HEK293 (cell line): ENCODE measurements around the gene MTHFD1.
A peak's percentile ranks its signal among the peaks of the same experiment; 100 is the strongest.

ENCODE experiments used
- HOXC10 ChIP-seq: sonication (generic); formaldehyde crosslinking; IDR thresholded peaks from 2 replicates; pipeline ENCODE4 v1.8.1; 2023; ENCODE audit warnings: mild to moderate bottlenecking, missing genetic modification reagents
- REST ChIP-seq: fragments of 450-650 bp; formaldehyde crosslinking; IDR thresholded peaks from 2 replicates; pipeline ENCODE4 v1.5.1; 2016; ENCODE audit warnings: missing biosample characterization, missing genetic modification characterization
- SCRT1 ChIP-seq: fragments of 450-650 bp; formaldehyde crosslinking; IDR thresholded peaks from 2 replicates; pipeline ENCODE4 v1.5.1; 2016; ENCODE audit warnings: missing biosample characterization, missing genetic modification characterization, borderline replicate concordance
- SP2 ChIP-seq: fragments of 450-650 bp; formaldehyde crosslinking; IDR thresholded peaks from 2 replicates; pipeline ENCODE4 v1.5.1; 2016; ENCODE audit warnings: missing biosample characterization, missing genetic modification characterization
- WT1 ChIP-seq: fragments of 450-650 bp; formaldehyde crosslinking; IDR thresholded peaks from 2 replicates; pipeline ENCODE4 v1.5.1; 2016; ENCODE audit warnings: missing biosample characterization, missing genetic modification characterization
- ZBTB1 ChIP-seq: fragments of 450-650 bp; formaldehyde crosslinking; IDR thresholded peaks from 2 replicates; pipeline ENCODE4 v1.5.1; 2016; ENCODE audit warnings: missing biosample characterization, missing genetic modification characterization
- ZBTB10 ChIP-seq: fragments of 450-650 bp; formaldehyde crosslinking; IDR thresholded peaks from 2 replicates; pipeline ENCODE4 v1.5.1; 2016; ENCODE audit warnings: missing biosample characterization, missing genetic modification characterization
- ZNF133 ChIP-seq: fragments of 450-650 bp; formaldehyde crosslinking; IDR thresholded peaks from 2 replicates; pipeline ENCODE4 v1.5.1; 2016; ENCODE audit warnings: missing biosample characterization, missing genetic modification characterization
- ZNF148 ChIP-seq: fragments of 450-650 bp; formaldehyde crosslinking; IDR thresholded peaks from 2 replicates; pipeline ENCODE4 v1.5.0; 2017; ENCODE audit warnings: missing biosample characterization, missing genetic modification characterization, borderline replicate concordance
- ZNF155 ChIP-seq: fragments of 450-650 bp; formaldehyde crosslinking; IDR thresholded peaks from 2 replicates; pipeline ENCODE4 v1.5.1; 2016; ENCODE audit warnings: missing biosample characterization, missing genetic modification characterization
- ZNF266 ChIP-seq: fragments of 450-650 bp; formaldehyde crosslinking; IDR thresholded peaks from 2 replicates; pipeline ENCODE4 v1.5.1; 2016; ENCODE audit warnings: missing biosample characterization, missing genetic modification characterization, low read depth
- ZNF274 ChIP-seq, 2 experiments: fragments of 200-500 bp in 1 of 2; fragments of 450-650 bp in 1 of 2; sonication (Bioruptor generic) in 1 of 2; formaldehyde crosslinking in 1 of 2; IDR thresholded peaks; 2 replicates each; pipeline versions ENCODE4 v1.5.1 to v1.6.1; 2014 to 2016; ENCODE audit warnings: borderline replicate concordance in 1 of 2, inconsistent platforms in 1 of 2, low read length in 1 of 2, missing biosample characterization in 1 of 2, missing genetic modification characterization in 1 of 2
- ZNF324 ChIP-seq: fragments of 450-650 bp; formaldehyde crosslinking; IDR thresholded peaks from 2 replicates; pipeline ENCODE4 v1.5.1; 2016; ENCODE audit warnings: missing biosample characterization, missing genetic modification characterization
- ZNF391 ChIP-seq: fragments of 450-650 bp; formaldehyde crosslinking; IDR thresholded peaks from 2 replicates; pipeline ENCODE4 v1.5.1; 2016; ENCODE audit warnings: low read depth, missing biosample characterization, missing genetic modification characterization, borderline replicate concordance
- ZNF394 ChIP-seq: fragments of 450-650 bp; formaldehyde crosslinking; IDR thresholded peaks from 2 replicates; pipeline ENCODE4 v1.5.1; 2016; ENCODE audit warnings: missing biosample characterization, missing genetic modification characterization, mild to moderate bottlenecking, moderate library complexity, borderline replicate concordance
- ZNF514 ChIP-seq: fragments of 450-650 bp; formaldehyde crosslinking; IDR thresholded peaks from 2 replicates; pipeline ENCODE4 v1.5.1; 2016; ENCODE audit warnings: missing biosample characterization, missing genetic modification characterization
- ZNF600 ChIP-seq: fragments of 450-650 bp; formaldehyde crosslinking; IDR thresholded peaks from 2 replicates; pipeline ENCODE4 v1.5.1; 2016; ENCODE audit warnings: missing biosample characterization, missing genetic modification characterization
- ZNF660 ChIP-seq: fragments of 450-650 bp; IDR thresholded peaks from 2 replicates; pipeline ENCODE4 v1.5.1; 2018; ENCODE audit warnings: missing biosample characterization, mild to moderate bottlenecking, missing genetic modification characterization
- ZNF677 ChIP-seq: fragments of 450-650 bp; IDR thresholded peaks from 2 replicates; pipeline ENCODE4 v1.5.0; 2018; ENCODE audit warnings: missing biosample characterization, mild to moderate bottlenecking, missing genetic modification characterization, moderate library complexity
- ZNF777 ChIP-seq: fragments of 450-650 bp; formaldehyde crosslinking; IDR thresholded peaks from 2 replicates; pipeline ENCODE4 v1.5.1; 2017; ENCODE audit warnings: missing biosample characterization, missing genetic modification characterization, borderline replicate concordance
- ZXDB ChIP-seq: fragments of 450-650 bp; formaldehyde crosslinking; IDR thresholded peaks from 2 replicates; pipeline ENCODE4 v1.5.1; 2016; ENCODE audit warnings: missing biosample characterization, missing genetic modification characterization
- TF ChIP-seq, protein P1 (sequence below): fragments of 450-650 bp; formaldehyde crosslinking; IDR thresholded peaks from 2 replicates; pipeline ENCODE4 v1.5.1; 2016; ENCODE audit warnings: missing biosample characterization, missing genetic modification characterization, low read depth
- TF ChIP-seq, protein P2 (sequence below): fragments of 450-650 bp; formaldehyde crosslinking; IDR thresholded peaks from 2 replicates; pipeline ENCODE4 v1.5.1; 2016; ENCODE audit warnings: missing biosample characterization, missing genetic modification characterization

MTHFD1 gene

GRCh38 chr14:64504897-64505794, 117.0 kb downstream of the MTHFD1 start (continued):
- no peak for TF ChIP-seq ZNF148
- TF ChIP-seq, protein P1, sequence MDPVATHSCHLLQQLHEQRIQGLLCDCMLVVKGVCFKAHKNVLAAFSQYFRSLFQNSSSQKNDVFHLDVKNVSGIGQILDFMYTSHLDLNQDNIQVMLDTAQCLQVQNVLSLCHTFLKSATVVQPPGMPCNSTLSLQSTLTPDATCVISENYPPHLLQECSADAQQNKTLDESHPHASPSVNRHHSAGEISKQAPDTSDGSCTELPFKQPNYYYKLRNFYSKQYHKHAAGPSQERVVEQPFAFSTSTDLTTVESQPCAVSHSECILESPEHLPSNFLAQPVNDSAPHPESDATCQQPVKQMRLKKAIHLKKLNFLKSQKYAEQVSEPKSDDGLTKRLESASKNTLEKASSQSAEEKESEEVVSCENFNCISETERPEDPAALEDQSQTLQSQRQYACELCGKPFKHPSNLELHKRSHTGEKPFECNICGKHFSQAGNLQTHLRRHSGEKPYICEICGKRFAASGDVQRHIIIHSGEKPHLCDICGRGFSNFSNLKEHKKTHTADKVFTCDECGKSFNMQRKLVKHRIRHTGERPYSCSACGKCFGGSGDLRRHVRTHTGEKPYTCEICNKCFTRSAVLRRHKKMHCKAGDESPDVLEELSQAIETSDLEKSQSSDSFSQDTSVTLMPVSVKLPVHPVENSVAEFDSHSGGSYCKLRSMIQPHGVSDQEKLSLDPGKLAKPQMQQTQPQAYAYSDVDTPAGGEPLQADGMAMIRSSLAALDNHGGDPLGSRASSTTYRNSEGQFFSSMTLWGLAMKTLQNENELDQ (tag by site-specific recombination), result no peak
- no peak for TF ChIP-seq HOXC10 (CRISPR knock-in tag)
- no peak for TF ChIP-seq ZNF155 (tag by site-specific recombination)
- no peak for TF ChIP-seq SCRT1
- peak; percentile 71 for TF ChIP-seq SP2 (tag by site-specific recombination)
- TF ChIP-seq ZNF660 (tag by site-specific recombination), result peak; percentile 29; the same call in 1 of the 2 replicates
- no peak for TF ChIP-seq ZNF677 (tag by site-specific recombination)
- no peak for TF ChIP-seq ZNF777 (tag by site-specific recombination)
- TF ChIP-seq ZNF391 (tag by site-specific recombination), result no peak
- peak; percentile 72; the same call in 1 of the 2 replicates for TF ChIP-seq ZNF394 (tag by site-specific recombination)
- TF ChIP-seq, protein P2, sequence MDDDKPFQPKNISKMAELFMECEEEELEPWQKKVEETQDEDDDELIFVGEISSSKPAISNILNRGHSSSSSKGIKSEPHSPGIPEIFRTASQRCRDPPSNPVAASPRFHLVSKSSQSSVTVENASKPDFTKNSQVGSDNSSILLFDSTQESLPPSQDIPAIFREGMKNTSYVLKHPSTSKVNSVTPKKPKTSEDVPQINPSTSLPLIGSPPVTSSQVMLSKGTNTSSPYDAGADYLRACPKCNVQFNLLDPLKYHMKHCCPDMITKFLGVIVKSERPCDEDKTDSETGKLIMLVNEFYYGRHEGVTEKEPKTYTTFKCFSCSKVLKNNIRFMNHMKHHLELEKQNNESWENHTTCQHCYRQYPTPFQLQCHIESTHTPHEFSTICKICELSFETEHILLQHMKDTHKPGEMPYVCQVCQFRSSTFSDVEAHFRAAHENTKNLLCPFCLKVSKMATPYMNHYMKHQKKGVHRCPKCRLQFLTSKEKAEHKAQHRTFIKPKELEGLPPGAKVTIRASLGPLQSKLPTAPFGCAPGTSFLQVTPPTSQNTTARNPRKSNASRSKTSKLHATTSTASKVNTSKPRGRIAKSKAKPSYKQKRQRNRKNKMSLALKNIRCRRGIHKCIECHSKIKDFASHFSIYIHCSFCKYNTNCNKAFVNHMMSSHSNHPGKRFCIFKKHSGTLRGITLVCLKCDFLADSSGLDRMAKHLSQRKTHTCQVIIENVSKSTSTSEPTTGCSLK (tag by site-specific recombination), result no peak
- TF ChIP-seq ZNF274 (IDR thresholded peaks at IDR 0.05; ENCODE audit: low read length), result no peak
- no peak for TF ChIP-seq ZNF274 (tag by site-specific recombination; IDR thresholded peaks at IDR 0.05; ENCODE audit: borderline replicate concordance)
- TF ChIP-seq WT1 (tag by site-specific recombination), result no peak
- TF ChIP-seq ZNF133 (tag by site-specific recombination), result no peak
- no peak for TF ChIP-seq REST (tag by site-specific recombination)
- no peak for TF ChIP-seq ZNF324
- TF ChIP-seq ZXDB, result no peak
- TF ChIP-seq ZBTB10 (tag by site-specific recombination), result no peak
- TF ChIP-seq ZNF514, result no peak
- no peak for TF ChIP-seq ZNF266 (tag by site-specific recombination)
- peak; percentile 95 for TF ChIP-seq ZNF600
- TF ChIP-seq ZBTB1, result no peak
